Cardiac muscle cell (in vitro differentiated cells and primary cell): Measurements from ENCODE around the gene LASP1NB.

Experiments
- DNase-seq, 2 donors: peaks; one replicate each; pipeline versions ENCODE4 v3.0.0 to v3.0.0-alpha.2; 2010 to 2017; ENCODE audit warnings: low read depth in 1 of 2, low spot score in 1 of 2
- H3K27ac ChIP-seq: fragments of 200-600 bp; sonication (generic); 2 replicates; pipeline ENCODE4 v1.5.1; 2016
- H3K27me3 ChIP-seq: fragments of 200-600 bp; sonication (generic); 2 replicates; pipeline ENCODE4 v1.6.0; 2016; ENCODE audit warnings: control low read depth
- H3K36me3 ChIP-seq: fragments of 200-600 bp; sonication (generic); 2 replicates; pipeline ENCODE4 v1.5.1; 2016; ENCODE audit warnings: control low read depth
- H3K4me1 ChIP-seq: fragments of 200-600 bp; sonication (generic); 2 replicates; pipeline ENCODE4 v1.8.1; 2017; ENCODE audit warnings: low read depth, mild to moderate bottlenecking, mixed run types
- H3K4me3 ChIP-seq: fragments of 200-600 bp; sonication (generic); 2 replicates; pipeline ENCODE4 v1.5.1; 2016; ENCODE audit warnings: mild to moderate bottlenecking
- H3K9me3 ChIP-seq: fragments of 200-600 bp; sonication (generic); 2 replicates; pipeline ENCODE4 v1.5.1; 2017; ENCODE audit warnings: low read depth, mild to moderate bottlenecking, control low read depth
- CTCF ChIP-seq: IDR thresholded peaks from 2 replicates; pipeline ENCODE4 v1.5.1; 2012; ENCODE audit warnings: low read depth, mild to moderate bottlenecking, low read length

The LASP1NB gene

DNA sequence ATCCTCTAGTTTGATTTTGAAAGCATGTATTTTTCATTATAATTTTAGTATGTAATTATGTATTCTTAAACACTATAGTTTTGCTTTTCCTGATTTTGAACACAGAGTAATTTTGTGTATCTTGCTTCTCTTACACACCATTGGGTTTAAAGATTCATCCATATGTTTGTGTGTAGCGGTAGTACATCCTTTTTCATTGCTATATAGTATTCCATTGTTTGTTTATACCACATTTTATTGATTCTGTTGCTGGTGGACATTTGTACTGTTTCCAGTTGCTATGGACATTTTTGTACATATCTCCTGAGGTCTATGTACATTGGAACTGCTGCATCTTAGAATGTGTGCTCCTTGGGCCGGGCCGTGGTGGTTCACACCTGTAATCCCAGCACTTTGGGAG lies 20.5 kb upstream of the LASP1NB start:
- TF ChIP-seq CTCF, result no peak
- Histone ChIP-seq H3K36me3 (no peaks in the 10 kb centered on the region), H3K4me1 (peaks cover 18% of the 10 kb centered on the region), H3K27me3 (no peaks in the 10 kb centered on the region), H3K9me3 (no peaks in the 10 kb centered on the region), H3K4me3 (no peak overlapping the region), H3K27ac (no peak overlapping the region)
- no peak for DNase-seq

DNA sequence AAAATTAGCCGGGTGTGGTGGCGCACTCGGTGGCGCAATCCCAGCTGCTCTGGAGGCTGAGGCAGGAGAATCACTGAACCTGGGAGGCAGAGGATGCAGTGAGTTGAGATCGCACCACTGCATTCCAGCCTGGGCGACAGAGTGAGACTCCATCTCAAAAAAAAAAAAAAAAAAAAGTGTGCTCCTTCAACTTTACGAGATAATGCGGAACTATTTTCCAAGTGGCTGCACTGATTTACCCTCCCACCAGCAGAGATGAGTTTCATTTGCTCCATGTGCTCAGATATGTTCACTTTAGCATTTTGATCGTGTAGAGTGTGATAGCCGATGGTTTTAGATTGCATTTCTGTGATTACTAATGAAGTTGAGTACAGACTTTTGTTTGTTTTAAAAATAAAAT lies 20.0 kb upstream of the LASP1NB start:
- no peaks in the 10 kb centered on the region for H3K36me3 ChIP-seq
- H3K27me3 ChIP-seq, result no peaks in the 10 kb centered on the region
- no peaks in the 10 kb centered on the region for H3K9me3 ChIP-seq
- DNase-seq, result no peak
- no peak overlapping the region for H3K4me3 ChIP-seq
- H3K4me1 ChIP-seq, result peaks cover 17% of the 10 kb centered on the region
- no peak overlapping the region for H3K27ac ChIP-seq
- no peak for TF ChIP-seq CTCF

DNA sequence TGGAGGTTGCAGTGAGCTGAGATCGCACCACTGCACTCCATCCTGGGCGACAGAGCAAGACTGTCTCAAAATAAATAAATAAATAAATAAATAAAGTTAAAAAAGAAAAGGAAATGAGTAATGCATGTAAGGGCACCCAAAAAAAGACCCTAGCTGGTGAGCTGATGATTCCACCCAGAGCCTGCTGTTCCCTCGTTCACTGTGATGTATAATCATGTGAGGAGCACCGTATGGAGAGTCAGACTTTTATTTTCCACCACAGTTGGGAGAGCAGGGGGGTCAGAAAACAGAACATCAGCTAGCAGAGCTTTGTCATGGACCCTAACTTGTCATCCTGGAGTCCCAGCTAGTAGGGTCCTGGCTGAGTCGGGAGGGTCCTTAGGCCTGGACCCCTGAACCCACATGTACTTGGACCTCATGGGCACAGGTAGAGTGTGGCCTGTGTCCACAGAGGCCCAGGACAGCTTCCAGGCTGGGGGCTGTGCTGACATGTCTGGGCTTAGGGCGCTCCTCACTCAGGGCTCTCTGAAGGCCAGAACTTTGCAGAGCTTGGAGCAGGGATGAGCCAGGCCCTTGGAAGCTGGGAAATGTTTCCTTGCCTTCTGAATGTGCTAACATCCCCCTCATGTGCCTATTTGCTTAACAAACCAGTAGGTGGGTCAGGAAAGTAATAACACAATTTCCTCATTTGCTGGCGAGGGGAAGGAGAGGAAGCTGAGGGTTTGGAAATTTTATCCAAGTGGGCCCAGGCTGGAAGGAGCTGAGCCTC lies 18.8 kb upstream of the LASP1NB start:
- no peaks in the 10 kb centered on the region for H3K27me3 ChIP-seq
- TF ChIP-seq CTCF, result no peak
- peaks cover 4% of the 10 kb centered on the region for H3K4me1 ChIP-seq
- H3K4me3 ChIP-seq, result no peak overlapping the region
- H3K9me3 ChIP-seq, result no peaks in the 10 kb centered on the region
- no peak for DNase-seq
- peak overlapping the region; percentile 19 for H3K27ac ChIP-seq
- no peaks in the 10 kb centered on the region for H3K36me3 ChIP-seq

DNA sequence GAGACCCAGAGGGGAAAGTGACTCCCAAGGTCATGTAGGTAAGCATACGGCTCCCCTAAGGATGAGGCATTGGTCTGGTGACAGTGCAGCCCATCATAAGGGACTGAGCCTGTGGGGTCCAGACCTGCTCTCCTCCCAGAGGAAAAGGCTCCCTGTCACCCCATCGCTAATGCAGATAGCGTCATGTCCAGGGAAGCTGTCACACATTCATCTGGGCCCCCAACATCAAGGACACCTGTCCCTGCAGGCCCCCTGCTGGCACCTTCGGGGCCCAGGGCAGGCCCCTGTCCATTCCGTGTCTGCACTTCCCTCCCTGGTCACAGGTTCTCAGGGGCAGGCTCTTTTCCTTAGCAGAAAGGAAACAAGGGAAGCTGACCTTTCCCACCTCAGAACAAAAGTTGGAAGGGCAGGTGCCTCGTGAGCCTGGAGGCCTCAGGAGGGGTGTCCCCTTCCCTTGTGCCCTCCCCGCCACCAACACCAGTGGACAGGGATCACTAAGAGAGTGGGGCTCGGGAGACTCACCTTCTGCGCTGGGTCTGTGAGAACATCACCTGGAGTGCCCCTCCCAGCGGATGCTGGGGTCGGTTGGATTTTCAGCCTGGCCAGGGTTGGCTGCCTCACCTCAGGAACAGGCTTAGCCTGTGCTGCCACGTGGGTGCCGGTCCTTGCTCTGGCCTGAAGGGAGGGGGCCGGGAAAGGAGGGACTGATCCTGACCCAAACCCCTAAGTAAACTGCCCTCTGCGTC lies 17.3 kb upstream of the LASP1NB start:
- Histone ChIP-seq H3K27ac (peak overlapping the region; percentile 39), H3K36me3 (no peaks in the 10 kb centered on the region), H3K9me3 (no peaks in the 10 kb centered on the region), H3K4me3 (no peak overlapping the region), H3K27me3 (no peaks in the 10 kb centered on the region), H3K4me1 (peaks cover 7% of the 10 kb centered on the region)
- TF ChIP-seq CTCF, result no peak
- no peak for DNase-seq

- no peak for TF ChIP-seq CTCF
- H3K4me1 ChIP-seq, result peaks cover 9% of the 10 kb centered on the region
- no peak overlapping the region for H3K4me3 ChIP-seq
- DNase-seq, result no peak
- H3K27ac ChIP-seq, result peak overlapping the region; percentile 39
- H3K27me3 ChIP-seq, result no peaks in the 10 kb centered on the region
- H3K9me3 ChIP-seq, result no peaks in the 10 kb centered on the region
- no peaks in the 10 kb centered on the region for H3K36me3 ChIP-seq
Measured at GRCh38 chr17:38908676-38909181, 16.7 kb upstream of the LASP1NB start.
